Measurements from ENCODE around the gene SV2C. TPM values are rescaled to one million over a fixed set of nuclear protein-coding genes. Genes with fewer than 3 reads are reported as not detected.

The SV2C gene
- polyA plus RNA-seq, 3 donors, result 0.01 to 0.02 TPM; not detected in 1

GRCh38 chr5:76165029-76165428 lies 81.8 kb downstream of the SV2C start:
- Mint-ChIP-seq H3K27ac (no peak overlapping the region), H3K9me3 (peaks cover 5 to 16% (median 9%) of the 10 kb centered on the region in 7 donors), H3K4me1 (no peaks in the 10 kb centered on the region), H3K27me3 (ENCODE audit: low read depth in 3 of 3) (peaks cover 0 to 5% (median 4%) of the 10 kb centered on the region in 3 donors), H3K4me3 (no peak overlapping the region), H3K36me3 (no peaks in the 10 kb centered on the region)
- Histone ChIP-seq H3K9ac (ENCODE audit: insufficient read depth, low read length, poor library complexity, severe bottlenecking) (no peak overlapping the region), H3K27me3 (ENCODE audit: control insufficient read depth in 2 of 2, insufficient read depth in 2 of 2, low read length in 2 of 2) (no peaks in the 10 kb centered on the region), H3K79me2 (ENCODE audit: insufficient read depth, low read length) (no peaks in the 10 kb centered on the region), H3K4me2 (replicated peaks; ENCODE audit: extremely low read depth, low read length, poor library complexity, severe bottlenecking) (no peak overlapping the region), H2AFZ (ENCODE audit: insufficient read depth, low read depth, low read length, poor library complexity, severe bottlenecking) (no peak overlapping the region), H3K4me1 (ENCODE audit: control insufficient read depth in 1 of 2, insufficient read depth in 2 of 2, low read length in 2 of 2) (no peaks in the 10 kb centered on the region), H4K20me1 (ENCODE audit: insufficient read depth, low read length) (no peaks in the 10 kb centered on the region), H3K36me3 (replicated peaks in 1 of 2; ENCODE audit: control insufficient read depth in 1 of 2, insufficient read depth in 2 of 2, low read length in 2 of 2) (no peaks in the 10 kb centered on the region), H3K27ac (ENCODE audit: low read depth in 1 of 2, low read length in 2 of 2) (no peak overlapping the region), H3K4me3 (replicated peaks in 1 of 3; ENCODE audit: low read depth in 2 of 3, low read length in 3 of 3) (no peak overlapping the region), H3K9me3 (replicated peaks in 1 of 2; ENCODE audit: control insufficient read depth in 1 of 2, insufficient read depth in 1 of 2, low read length in 2 of 2) (no peaks in the 10 kb centered on the region)
- intact Hi-C loops (cut with micrococcal nuclease), result no loop called here
- no peak for TF ChIP-seq CTCF (IDR thresholded peaks at IDR 0.05)
- DNase-seq, result no peak

- Histone ChIP-seq H3K9ac (ENCODE audit: insufficient read depth, low read length, poor library complexity, severe bottlenecking) (no peak overlapping the region), H3K4me1 (ENCODE audit: control insufficient read depth in 1 of 2, insufficient read depth in 2 of 2, low read length in 2 of 2) (no peaks in the 10 kb centered on the region), H3K4me3 (replicated peaks in 1 of 3; ENCODE audit: low read depth in 2 of 3, low read length in 3 of 3) (no peak overlapping the region), H3K79me2 (ENCODE audit: insufficient read depth, low read length) (no peaks in the 10 kb centered on the region), H3K9me3 (replicated peaks in 1 of 2; ENCODE audit: control insufficient read depth in 1 of 2, insufficient read depth in 1 of 2, low read length in 2 of 2) (no peaks in the 10 kb centered on the region), H3K36me3 (replicated peaks in 1 of 2; ENCODE audit: control insufficient read depth in 1 of 2, insufficient read depth in 2 of 2, low read length in 2 of 2) (no peaks in the 10 kb centered on the region), H2AFZ (ENCODE audit: insufficient read depth, low read depth, low read length, poor library complexity, severe bottlenecking) (no peak overlapping the region), H4K20me1 (ENCODE audit: insufficient read depth, low read length) (no peaks in the 10 kb centered on the region), H3K27me3 (ENCODE audit: control insufficient read depth in 2 of 2, insufficient read depth in 2 of 2, low read length in 2 of 2) (no peaks in the 10 kb centered on the region), H3K4me2 (replicated peaks; ENCODE audit: extremely low read depth, low read length, poor library complexity, severe bottlenecking) (no peak overlapping the region), H3K27ac (ENCODE audit: low read depth in 1 of 2, low read length in 2 of 2) (no peak overlapping the region)
- no peak overlapping the region for H3K27ac Mint-ChIP-seq
- TF ChIP-seq CTCF (IDR thresholded peaks at IDR 0.05), result no peak
- intact Hi-C loops (cut with micrococcal nuclease), result no loop called here
- H3K36me3 Mint-ChIP-seq, result no peaks in the 10 kb centered on the region
- peaks cover 0 to 5% (median 4%) of the 10 kb centered on the region in 3 donors for H3K27me3 Mint-ChIP-seq (ENCODE audit: low read depth in 3 of 3)
- no peak overlapping the region for H3K4me3 Mint-ChIP-seq
- whole genome bisulfite sequencing (ENCODE audit: insufficient coverage), result 100% methylated on average over 1 of the region's 2 CpGs
- no peaks in the 10 kb centered on the region for H3K4me1 Mint-ChIP-seq
- no peak for DNase-seq
- H3K9me3 Mint-ChIP-seq, result peaks cover 5 to 12% (median 9%) of the 10 kb centered on the region in 7 donors
These were observed 82.7 kb downstream of the SV2C start for GRCh38 chr5:76165711-76166374.

All from CD14-positive monocyte (primary cell).